HepG2 (cell line): ENCODE measurements around the gene HNRNPA0.

Experiments
- BCLAF1 ChIP-seq: fragments of 450-650 bp; IDR thresholded peaks from 2 replicates; pipeline ENCODE4 v1.6.1; 2017; ENCODE audit warnings: mild to moderate bottlenecking
- CTCF ChIP-seq: sonication (generic); formaldehyde crosslinking; IDR thresholded peaks from 2 replicates; pipeline ENCODE4 v1.5.0; 2020; ENCODE audit warnings: mild to moderate bottlenecking, missing genetic modification reagents, moderate library complexity
- ELK4 ChIP-seq: sonication (generic); formaldehyde crosslinking; IDR thresholded peaks from 2 replicates; pipeline ENCODE4 v1.9.0; 2021; ENCODE audit warnings: missing genetic modification reagents, borderline replicate concordance
- HBP1 ChIP-seq: IDR thresholded peaks from 2 replicates; pipeline ENCODE4 v1.6.1; 2016; ENCODE audit warnings: low read depth, control low read depth
- HNRNPL ChIP-seq: fragments of 200-400 bp; formaldehyde crosslinking; IDR thresholded peaks from 2 replicates; pipeline ENCODE4 v1.6.1; 2017; ENCODE audit warnings: mild to moderate bottlenecking, low read depth, low read length
- NR0B2 ChIP-seq: sonication (generic); formaldehyde crosslinking; IDR thresholded peaks from 2 replicates; pipeline ENCODE4 v1.4.0; 2020; ENCODE audit warnings: mild to moderate bottlenecking, missing genetic modification reagents
- POLR2AphosphoS5 ChIP-seq: IDR thresholded peaks from 2 replicates; pipeline ENCODE4 v1.6.1; 2012; ENCODE audit warnings: low read depth, low read length
- TRIM24 ChIP-seq: sonication (generic); formaldehyde crosslinking; IDR thresholded peaks from 2 replicates; pipeline ENCODE4 v1.8.0; 2022; ENCODE audit warnings: mild to moderate bottlenecking, missing genetic modification reagents
- ZNF777 ChIP-seq: sonication (generic); formaldehyde crosslinking; IDR thresholded peaks from 2 replicates; pipeline ENCODE4 v1.4.0; 2020; ENCODE audit warnings: missing genetic modification reagents

- TF ChIP-seq HBP1 (CRISPR knock-in tag) (no peak), ELK4 (no peak), HNRNPL (no peak), POLR2AphosphoS5 (no peak), NR0B2 (CRISPR knock-in tag) (no peak), CTCF (no peak), ZNF777 (CRISPR knock-in tag) (no peak), BCLAF1 (no peak), TRIM24 (no peak)
Observed at GRCh38 chr5:137791799-137792198, 37.6 kb upstream of the HNRNPA0 start.
